CD4-positive, alpha-beta T cell (primary cell): ENCODE data around the gene EML2. TPM values are rescaled to one million over a fixed set of nuclear protein-coding genes. Genes with fewer than 3 reads are reported as not detected.

Experiments
- ATAC-seq: fragments of 200-7000 bp; cut with Tn5 transposase; one replicate; pipeline ENCODE4 v1.10.0; 2022; ENCODE audit warnings: mild to moderate bottlenecking; ENCODE audit not compliant: poor library complexity
- CTCF ChIA-PET: fragments of 350-600 bp; sonication (Branson Sonifier 250); formaldehyde crosslinking; loops from one replicate; lab custom pipeline; 2021; ENCODE audit warnings: antibody characterized with exemption, inconsistent platforms; lab: Charles Lee
- POLR2A ChIA-PET: fragments of 350-600 bp; sonication (Branson Sonifier 250); formaldehyde crosslinking; loops from one replicate; lab custom pipeline; 2021; ENCODE audit warnings: antibody characterized with exemption, inconsistent platforms; lab: Charles Lee
- DNase-seq, 14 experiments: peaks; one replicate each; pipeline ENCODE4 v3.0.0-alpha.2; 2013 to 2020; ENCODE audit warnings: mixed read lengths in 2 of 14
- H3K27ac ChIP-seq, 2 donors: one replicate each; pipeline versions ENCODE4 v1.5.1 to v1.7.0; 2013; ENCODE audit warnings: low read length in 2 of 2, low read depth in 1 of 2, mild to moderate bottlenecking in 1 of 2
- H3K27me3 ChIP-seq, 2 experiments: 1 replicate in 1 of 2; 2 replicates in 1 of 2; pipeline versions ENCODE4 v1.6.1 to v1.7.0; 2013; ENCODE audit warnings: low read length in 2 of 2, control low read depth in 1 of 2, mild to moderate bottlenecking in 1 of 2, moderate library complexity in 1 of 2; ENCODE audit not compliant: insufficient read depth in 2 of 2, control insufficient read depth in 1 of 2
- H3K36me3 ChIP-seq: one replicate; pipeline ENCODE4 v1.6.1; 2013; ENCODE audit warnings: low read length, control low read depth; ENCODE audit not compliant: insufficient read depth
- H3K4me1 ChIP-seq: one replicate; pipeline ENCODE4 v1.6.1; 2013; ENCODE audit warnings: low read length, control low read depth; ENCODE audit not compliant: insufficient read depth
- H3K4me3 ChIP-seq: one replicate; pipeline ENCODE4 v1.5.1; 2013; ENCODE audit warnings: mild to moderate bottlenecking, low read length, moderate library complexity
- H3K9me3 ChIP-seq, 2 experiments: 1 replicate in 1 of 2; 2 replicates in 1 of 2; pipeline versions ENCODE4 v1.6.1 to v1.7.0; 2013; ENCODE audit warnings: low read length in 2 of 2, mild to moderate bottlenecking in 2 of 2, control low read depth in 1 of 2, moderate library complexity in 1 of 2; ENCODE audit not compliant: control insufficient read depth in 1 of 2, insufficient read depth in 1 of 2
- H3K27ac Mint-ChIP-seq: one replicate; pipeline ENCODE4 v1.8.0; 2020; ENCODE audit warnings: mixed read lengths
- H3K27me3 Mint-ChIP-seq: one replicate; pipeline ENCODE4 v1.8.0; 2021; ENCODE audit warnings: mixed read lengths
- H3K36me3 Mint-ChIP-seq: one replicate; pipeline ENCODE4 v1.8.0; 2021; ENCODE audit warnings: low read depth, mixed read lengths
- H3K4me1 Mint-ChIP-seq: one replicate; pipeline ENCODE4 v1.8.0; 2021; ENCODE audit warnings: low read depth, mixed read lengths
- H3K4me3 Mint-ChIP-seq: one replicate; pipeline ENCODE4 v1.8.0; 2020; ENCODE audit warnings: mild to moderate bottlenecking, mixed read lengths
- H3K9me3 Mint-ChIP-seq: one replicate; pipeline ENCODE4 v1.8.0; 2020; ENCODE audit warnings: mixed read lengths
- intact Hi-C, 2 experiments: fragments of 100-400 bp; cut with DNase I in 1 of 2; cut with micrococcal nuclease in 1 of 2; formaldehyde crosslinking; loops; one replicate each; pipeline versions ENCODE4 v1.15.1 to v1.9.0; 2023 to 2025; cut with DNase I, micrococcal nuclease
- microRNA-seq: library from miRNA; unstranded; fragments of <30 nt; microRNA quantifications from one replicate; pipeline ENCODE4 v1.2.0, GENCODE V29; 2021; ENCODE audit warnings: borderline microRNAs expressed, borderline replicate concordance
- total RNA-seq, 174 experiments: library from RNA in 2 of 174; stranded (reverse) in 2 of 174; gene quantifications; one replicate each; pipeline ENCODE4 v1.2.3 and lab custom pipeline; 2021 to 2026
- TF ChIP-seq, protein P1 (sequence below): fragments of 200-600 bp; IDR thresholded peaks from one replicate; pipeline ENCODE4 v1.8.0; 2022; ENCODE audit warnings: antibody characterized with exemption, mild to moderate bottlenecking

Gene EML2
- total RNA-seq, 2 experiments from 2014 or later = 29.2 to 30.4 TPM

DNA sequence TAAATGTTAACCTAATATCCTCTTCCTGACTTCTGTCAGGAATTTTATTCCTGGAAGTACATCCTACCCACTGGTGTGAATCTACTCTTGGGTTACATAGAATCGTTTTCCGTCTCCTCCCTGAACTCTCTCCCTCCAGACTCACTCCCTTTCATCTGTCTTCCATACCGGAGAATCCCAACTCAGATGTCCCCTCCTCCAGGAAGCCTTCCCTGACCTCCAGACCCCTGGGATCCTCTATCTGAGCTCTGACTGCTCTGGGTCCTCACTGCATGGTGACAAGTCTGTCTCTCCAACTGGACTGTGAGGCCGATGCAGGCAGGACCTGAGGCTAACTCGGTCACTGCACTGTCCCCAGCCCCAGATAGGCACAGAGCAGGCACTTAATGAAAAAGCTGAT is 79.2 kb downstream of the EML2 start:
- no peaks in the 10 kb centered on the region for H3K27me3 Mint-ChIP-seq
- intact Hi-C loops = no loop called here
- POLR2A ChIA-PET = no interaction called here
- no peak overlapping the region for H3K27ac Mint-ChIP-seq
- TF ChIP-seq, protein P1, sequence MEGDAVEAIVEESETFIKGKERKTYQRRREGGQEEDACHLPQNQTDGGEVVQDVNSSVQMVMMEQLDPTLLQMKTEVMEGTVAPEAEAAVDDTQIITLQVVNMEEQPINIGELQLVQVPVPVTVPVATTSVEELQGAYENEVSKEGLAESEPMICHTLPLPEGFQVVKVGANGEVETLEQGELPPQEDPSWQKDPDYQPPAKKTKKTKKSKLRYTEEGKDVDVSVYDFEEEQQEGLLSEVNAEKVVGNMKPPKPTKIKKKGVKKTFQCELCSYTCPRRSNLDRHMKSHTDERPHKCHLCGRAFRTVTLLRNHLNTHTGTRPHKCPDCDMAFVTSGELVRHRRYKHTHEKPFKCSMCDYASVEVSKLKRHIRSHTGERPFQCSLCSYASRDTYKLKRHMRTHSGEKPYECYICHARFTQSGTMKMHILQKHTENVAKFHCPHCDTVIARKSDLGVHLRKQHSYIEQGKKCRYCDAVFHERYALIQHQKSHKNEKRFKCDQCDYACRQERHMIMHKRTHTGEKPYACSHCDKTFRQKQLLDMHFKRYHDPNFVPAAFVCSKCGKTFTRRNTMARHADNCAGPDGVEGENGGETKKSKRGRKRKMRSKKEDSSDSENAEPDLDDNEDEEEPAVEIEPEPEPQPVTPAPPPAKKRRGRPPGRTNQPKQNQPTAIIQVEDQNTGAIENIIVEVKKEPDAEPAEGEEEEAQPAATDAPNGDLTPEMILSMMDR = no peak
- H3K9me3 Mint-ChIP-seq = no peaks in the 10 kb centered on the region
- H3K36me3 Mint-ChIP-seq = no peaks in the 10 kb centered on the region
- Histone ChIP-seq H3K36me3 (no peaks in the 10 kb centered on the region), H3K4me1 (peaks cover 40% of the 10 kb centered on the region), H3K27me3 (no peaks in the 10 kb centered on the region), H3K27ac (no peak overlapping the region), H3K9me3 (no peaks in the 10 kb centered on the region), H3K4me3 (no peak overlapping the region)
- CTCF ChIA-PET = no interaction called here
- peaks cover 52% of the 10 kb centered on the region for H3K4me1 Mint-ChIP-seq
- ATAC-seq (no peak), DNase-seq (no peak)
- H3K4me3 Mint-ChIP-seq = no peak overlapping the region

Small RNA genes within 50 kb of the gene (microRNA-seq; reads per million reads assigned to microRNA genes)
- 116 reads per million, percentile 66 among the genes with 10 or more reads in this experiment for gene MIR330
- gene MIR642A = not detected
- not detected for gene MIR642B

Other genes with a start within 250 kb of the EML2 start
- 1 to 10 TPM; 1.5 to 3.7 TPM for gene PPP1R13L, start 234.3 kb downstream of the EML2 start, total RNA-seq
- gene POLR1G, start 232.8 kb downstream of the EML2 start, total RNA-seq = under 1 TPM; 0.16 to 0.28 TPM
- 10 to 100 TPM; 32.5 to 32.6 TPM for gene ERCC1, start 215.5 kb downstream of the EML2 start, total RNA-seq
- gene FOSB, start 171.4 kb downstream of the EML2 start, total RNA-seq = 100 to 1,000 TPM; 422 to 424 TPM
- under 1 TPM; 0.60 to 0.70 TPM for gene RTN2, start 142.3 kb downstream of the EML2 start, total RNA-seq
- gene PPM1N, start 141.0 kb downstream of the EML2 start, total RNA-seq = 1 to 10 TPM; 3.3 to 3.5 TPM
- gene VASP, start 131.9 kb downstream of the EML2 start, total RNA-seq = 10 to 100 TPM; 49.9 to 55.5 TPM
- 1 to 10 TPM; 3.1 to 3.2 TPM for gene OPA3, start 54.6 kb downstream of the EML2 start, total RNA-seq
- not detected for gene GPR4, start 37.2 kb downstream of the EML2 start, total RNA-seq
- 1 to 10 TPM; 2.4 to 3.0 TPM for gene GIPR, start 28.8 kb upstream of the EML2 start, total RNA-seq
- 100 to 1,000 TPM; 367 to 369 TPM for gene SNRPD2, start 52.6 kb upstream of the EML2 start, total RNA-seq
- 1 to 10 TPM; 3.7 to 5.0 TPM for gene QPCTL, start 53.3 kb upstream of the EML2 start, total RNA-seq
- 10 to 100 TPM; 17.2 to 17.5 TPM for gene FBXO46, start 91.5 kb upstream of the EML2 start, total RNA-seq
- not detected for gene MEIOSIN, start 94.0 kb upstream of the EML2 start, total RNA-seq
- under 1 TPM; 0.58 to 0.59 TPM for gene SIX5, start 129.9 kb upstream of the EML2 start, total RNA-seq
- gene DMPK, start 143.1 kb upstream of the EML2 start, total RNA-seq = 10 to 100 TPM; 24.0 to 24.9 TPM
- gene DMWD, start 153.4 kb upstream of the EML2 start, total RNA-seq = 10 to 100 TPM; 28.6 to 31.5 TPM
- gene RSPH6A, start 175.9 kb upstream of the EML2 start, total RNA-seq = under 1 TPM; 0.17 to 0.25 TPM
- 10 to 100 TPM; 63.3 to 65.0 TPM for gene SYMPK, start 223.8 kb upstream of the EML2 start, total RNA-seq
- not detected for gene FOXA3, start 224.9 kb upstream of the EML2 start, total RNA-seq
- gene IRF2BP1, start 246.7 kb upstream of the EML2 start, total RNA-seq = 10 to 100 TPM; 21.0 to 21.6 TPM